AG04450 (cell line): ENCODE results near the gene LRRTM4. TPM values are rescaled to one million over a fixed set of nuclear protein-coding genes. Genes with fewer than 3 reads are reported as not detected.
"Not testable (repeated sequence)": the region's sequence is repeated elsewhere in the genome, so short reads cannot be mapped to it uniquely, and the experiment has no call there.

Experiments used
- CTCF ChIA-PET: fragments of 300-600, 350-600 bp; formaldehyde crosslinking; extraction: SDS; loops from one replicate; lab custom pipeline; 2022; ENCODE audit warnings: antibody characterized with exemption, inconsistent platforms; lab: Charles Lee
- POLR2A ChIA-PET: fragments of 350-600 bp; formaldehyde crosslinking; extraction: SDS; loops from one replicate; lab custom pipeline; 2021; ENCODE audit warnings: antibody characterized with exemption, inconsistent platforms; lab: Yijun Ruan, JAX
- DNase-seq: peaks from one replicate; pipeline ENCODE4 v3.0.0-alpha.2; 2011; ENCODE audit warnings: low read depth, low spot score
- H3K27ac ChIP-seq: one replicate; pipeline ENCODE4 v1.5.1; 2012; ENCODE audit warnings: low read depth, low read length, control low read depth
- H3K27me3 ChIP-seq: one replicate; pipeline ENCODE4 v1.6.0; 2012; ENCODE audit warnings: low read length; ENCODE audit not compliant: control insufficient read depth, insufficient read depth
- H3K4me3 ChIP-seq: 2 replicates; pipeline ENCODE4 v1.5.1; 2011; ENCODE audit warnings: mild to moderate bottlenecking, low read depth, low read length, control low read depth
- H3K9me3 ChIP-seq: 2 replicates; pipeline ENCODE4 v1.5.1; 2012; ENCODE audit warnings: low read length; ENCODE audit not compliant: control insufficient read depth, insufficient read depth
- CTCF ChIP-seq: IDR thresholded peaks from 2 replicates; pipeline ENCODE4 v1.5.1; 2011; ENCODE audit warnings: low read depth, low read length, control low read depth, inconsistent platforms
- polyA plus RNA-seq: library from polyadenylated mRNA; depleted of rRNA; stranded (reverse); fragments of >200 nt; gene quantifications from 2 replicates; pipeline ENCODE4 v1.2.3, GENCODE V29; 2011

Gene LRRTM4
- polyA plus RNA-seq, 1 experiment: not detected

- H3K9me3 ChIP-seq: no peaks in the 10 kb centered on the region; the same call in 1 of the 2 replicates
- H3K27me3 ChIP-seq: no peaks in the 10 kb centered on the region
- CTCF ChIA-PET: no interaction called here
- H3K4me3 ChIP-seq: no peak overlapping the region
- H3K27ac ChIP-seq: no peak overlapping the region
- no peak for DNase-seq
- POLR2A ChIA-PET: no interaction called here
- no peak for TF ChIP-seq CTCF
Measured at GRCh38 chr2:76730021-76730420, 792.2 kb downstream of the LRRTM4 start.

- Histone ChIP-seq H3K9me3 (no peaks in the 10 kb centered on the region), H3K27ac (no peak overlapping the region), H3K27me3 (no peaks in the 10 kb centered on the region), H3K4me3 (no peak overlapping the region)
- no peak for DNase-seq
- POLR2A ChIA-PET: no interaction called here
- no peak for TF ChIP-seq CTCF
- CTCF ChIA-PET: no interaction called here
Measured at GRCh38 chr2:76721226-76721625, 801.0 kb downstream of the LRRTM4 start.

DNA sequence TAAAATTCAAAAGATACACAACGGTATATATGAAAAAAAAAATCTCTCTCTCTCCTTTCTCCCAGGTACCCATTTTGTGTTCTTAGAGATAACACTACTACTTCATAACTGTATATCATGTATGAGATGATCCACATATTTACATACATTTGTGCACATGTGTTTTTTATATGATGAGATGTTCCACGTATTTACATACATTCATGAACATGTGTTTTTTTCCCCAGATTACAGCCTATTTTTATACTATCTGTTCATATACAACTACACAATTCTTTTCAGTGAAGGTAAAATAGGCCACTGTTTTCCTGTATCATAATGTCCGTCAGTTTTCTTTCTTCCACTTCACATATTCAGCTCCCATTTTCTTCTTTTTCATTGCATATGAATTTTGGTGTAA lies 808.9 kb downstream of the LRRTM4 start:
- no peak for DNase-seq
- Histone ChIP-seq H3K4me3 (no peak overlapping the region), H3K9me3 (0 out of 2 replicates have a peak, but pooled peaks cover 2% of the 10 kb centered on the region), H3K27ac (no peak overlapping the region), H3K27me3 (no peaks in the 10 kb centered on the region)
- ChIA-PET CTCF (no interaction called here), POLR2A (no interaction called here)
- TF ChIP-seq CTCF: no peak

DNA sequence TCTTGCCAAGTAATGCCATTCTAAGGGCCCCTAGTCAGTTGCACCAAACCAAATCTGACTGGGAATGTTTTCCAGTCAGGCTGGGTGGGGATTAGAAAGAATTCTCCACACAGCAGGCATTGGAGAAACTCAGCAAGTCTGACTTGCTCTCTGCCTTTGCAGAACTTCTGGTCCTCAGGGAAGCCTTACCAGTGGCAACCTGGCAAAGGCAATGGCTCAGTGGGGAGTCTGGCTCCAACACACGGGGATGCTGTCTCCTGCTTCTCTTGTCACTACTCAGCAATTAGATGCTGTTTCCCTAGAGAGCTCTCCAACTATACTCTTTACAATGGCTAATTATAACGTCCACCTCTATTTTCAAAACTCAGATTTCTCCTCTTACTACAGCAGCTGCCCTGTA lies 810.7 kb downstream of the LRRTM4 start:
- Histone ChIP-seq H3K4me3 (no peak overlapping the region), H3K27ac (no peak overlapping the region), H3K9me3 (peaks cover 8% of the 10 kb centered on the region), H3K27me3 (no peaks in the 10 kb centered on the region)
- ChIA-PET CTCF (no interaction called here), POLR2A (no interaction called here)
- no peak for DNase-seq
- no peak for TF ChIP-seq CTCF

GRCh38 chr2:76700894-76701293 lies 821.3 kb downstream of the LRRTM4 start:
- no peak for DNase-seq

GRCh38 chr2:76697998-76698713 lies 824.0 kb downstream of the LRRTM4 start:
- POLR2A ChIA-PET, DNase-seq, CTCF ChIA-PET, H3K9me3 ChIP-seq, H3K27me3 ChIP-seq, H3K4me3 ChIP-seq, H3K27ac ChIP-seq: not testable (repeated sequence)

More at GRCh38 chr2:76700894-76701293, 821.3 kb downstream of the LRRTM4 start:
- TF ChIP-seq CTCF: no peak
- Histone ChIP-seq H3K27me3 (no peaks in the 10 kb centered on the region), H3K4me3 (no peak overlapping the region), H3K27ac (no peak overlapping the region), H3K9me3 (peaks cover 9% of the 10 kb centered on the region)
- POLR2A ChIA-PET: no interaction called here
- CTCF ChIA-PET: no interaction called here
